Esophagus (tissue), 2 donors: ENCODE data around the gene BCAS3. TPM values are rescaled to one million over a fixed set of nuclear protein-coding genes. Genes with fewer than 3 reads are reported as not detected.
"Not testable (repeated sequence)": the region's sequence is repeated elsewhere in the genome, so short reads cannot be mapped to it uniquely, and the experiment has no call there.

ENCODE experiments used
- H3K27ac ChIP-seq, 2 donors: one replicate each; pipeline ENCODE4 v1.5.1; 2013; ENCODE audit warnings: low read depth in 2 of 2, mild to moderate bottlenecking in 2 of 2, inconsistent platforms in 1 of 2, low read length in 1 of 2, moderate library complexity in 1 of 2
- H3K27me3 ChIP-seq, 2 donors: one replicate each; pipeline ENCODE4 v1.6.1; 2013; ENCODE audit warnings: low read length in 2 of 2, control low read depth in 1 of 2, mild to moderate bottlenecking in 1 of 2; ENCODE audit not compliant: insufficient read depth in 2 of 2, control insufficient read depth in 1 of 2
- H3K36me3 ChIP-seq, 2 donors: one replicate each; pipeline ENCODE4 v1.6.1; 2013; ENCODE audit warnings: low read length in 1 of 2; ENCODE audit not compliant: control insufficient read depth in 2 of 2, insufficient read depth in 2 of 2
- H3K4me1 ChIP-seq, 2 donors: one replicate each; pipeline ENCODE4 v1.6.1; 2013; ENCODE audit warnings: low read length in 1 of 2; ENCODE audit not compliant: control insufficient read depth in 2 of 2, insufficient read depth in 2 of 2
- H3K4me3 ChIP-seq, 2 donors: one replicate each; pipeline ENCODE4 v1.5.1; 2013; ENCODE audit warnings: low read length in 2 of 2, mild to moderate bottlenecking in 2 of 2, low read depth in 1 of 2, moderate library complexity in 1 of 2
- H3K9me3 ChIP-seq, 2 donors: one replicate each; pipeline ENCODE4 v1.6.1; 2013; ENCODE audit warnings: mild to moderate bottlenecking in 2 of 2, low read depth in 1 of 2, low read length in 1 of 2, moderate library complexity in 1 of 2; ENCODE audit not compliant: control insufficient read depth in 2 of 2, insufficient read depth in 1 of 2
- WGBS, 2 donors: extraction: QIAGEN DNeasy Blood & Tissue Kit; methylation state at CpG; one replicate each; pipeline ENCODE4 v1.1.7; 2013; 5-methylcytosine and 5-hydroxymethylcytosine counted together
- polyA plus RNA-seq, 2 donors: library from polyadenylated mRNA; stranded (reverse); fragments of 200-250 nt; gene quantifications; one replicate each; pipeline ENCODE4 v1.2.3, GENCODE V29; 2013
- donor health status: healthy with polysubstance abuse.
- donor health status: Bipolar disorder and iron deficiency.

The BCAS3 gene
- polyA plus RNA-seq, 2 donors = 4.7 to 6.6 TPM

DNA sequence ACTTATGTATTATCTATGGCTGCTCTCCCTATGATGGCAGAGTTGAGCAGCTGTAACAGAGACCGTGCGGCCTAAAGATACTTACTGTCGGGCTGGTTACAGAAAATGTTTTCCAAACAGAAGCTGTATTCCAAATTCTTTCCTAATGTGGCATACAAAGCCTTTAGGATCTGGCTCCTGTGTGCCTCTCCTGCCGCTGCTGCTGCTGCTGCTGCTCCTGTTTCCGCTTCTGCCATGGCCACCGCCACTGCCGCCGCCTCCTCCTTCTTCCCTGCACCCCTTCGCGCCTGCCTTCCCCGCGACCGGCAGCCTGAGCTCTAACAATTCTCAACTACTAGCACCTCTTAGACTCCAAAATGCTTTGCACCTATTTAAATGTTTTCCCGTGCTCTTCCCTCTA lies 458.1 kb downstream of the BCAS3 start:
- Histone ChIP-seq H3K27me3 (no peaks in the 10 kb centered on the region), H3K4me1 (no peaks in the 10 kb centered on the region), H3K4me3 (no peak overlapping the region), H3K9me3 (no peaks in the 10 kb centered on the region), H3K36me3 (no peaks in the 10 kb centered on the region), H3K27ac (no peak overlapping the region)
- WGBS, 2 donors = 80 to 81% methylated on average over 14 of the region's 14 CpGs

GRCh38 chr17:61136296-61136695 lies 458.6 kb downstream of the BCAS3 start:
- no peaks in the 10 kb centered on the region for H3K9me3 ChIP-seq
- 96 to 97% methylated on average over 7 of the region's 7 CpGs for WGBS, 2 donors
- no peaks in the 10 kb centered on the region for H3K36me3 ChIP-seq
- H3K27ac ChIP-seq = no peak overlapping the region
- H3K27me3 ChIP-seq = no peaks in the 10 kb centered on the region
- H3K4me1 ChIP-seq = no peaks in the 10 kb centered on the region
- H3K4me3 ChIP-seq = no peak overlapping the region

GRCh38 chr17:61139219-61139618 lies 461.6 kb downstream of the BCAS3 start:
- H3K27me3 ChIP-seq = no peaks in the 10 kb centered on the region
- H3K4me3 ChIP-seq = no peak overlapping the region
- WGBS, 2 donors = 52 to 55% methylated on average over 4 of the region's 4 CpGs
- no peak overlapping the region for H3K27ac ChIP-seq
- H3K36me3 ChIP-seq = no peaks in the 10 kb centered on the region
- H3K4me1 ChIP-seq = no peaks in the 10 kb centered on the region
- no peaks in the 10 kb centered on the region for H3K9me3 ChIP-seq

- 91 to 94% methylated on average over 3 of the region's 3 CpGs for WGBS, 2 donors
- Histone ChIP-seq H3K27ac (no peak overlapping the region), H3K4me3 (no peak overlapping the region), H3K36me3 (no peaks in the 10 kb centered on the region), H3K9me3 (no peaks in the 10 kb centered on the region), H3K27me3 (no peaks in the 10 kb centered on the region), H3K4me1 (no peaks in the 10 kb centered on the region)
These were observed 462.6 kb downstream of the BCAS3 start for GRCh38 chr17:61140081-61140786.

- Histone ChIP-seq H3K4me3 (no peak overlapping the region), H3K27me3 (no peaks in the 10 kb centered on the region), H3K36me3 (no peaks in the 10 kb centered on the region), H3K4me1 (no peaks in the 10 kb centered on the region), H3K27ac (no peak overlapping the region), H3K9me3 (no peaks in the 10 kb centered on the region)
- WGBS, 2 donors = 85 to 94% methylated on average over 1 of the region's 1 CpG
These were observed 465.4 kb downstream of the BCAS3 start for GRCh38 chr17:61143026-61143425.

GRCh38 chr17:61144137-61144536 lies 466.5 kb downstream of the BCAS3 start:
- no peaks in the 10 kb centered on the region for H3K27me3 ChIP-seq
- H3K36me3 ChIP-seq = no peaks in the 10 kb centered on the region
- H3K4me3 ChIP-seq = no peak overlapping the region
- no peaks in the 10 kb centered on the region for H3K9me3 ChIP-seq
- no peaks in the 10 kb centered on the region for H3K4me1 ChIP-seq
- H3K27ac ChIP-seq = no peak overlapping the region
- WGBS, 2 donors = 85 to 94% methylated on average over 2 of the region's 2 CpGs

GRCh38 chr17:61144617-61145564 lies 467.2 kb downstream of the BCAS3 start:
- 72 to 74% methylated on average over 11 of the region's 11 CpGs for WGBS, 2 donors
- Histone ChIP-seq H3K27me3 (no peaks in the 10 kb centered on the region), H3K4me1 (no peaks in the 10 kb centered on the region), H3K4me3 (no peak overlapping the region), H3K9me3 (no peaks in the 10 kb centered on the region), H3K36me3 (no peaks in the 10 kb centered on the region), H3K27ac (peak overlapping the region in 1 of 2 donors; percentile 22)

DNA sequence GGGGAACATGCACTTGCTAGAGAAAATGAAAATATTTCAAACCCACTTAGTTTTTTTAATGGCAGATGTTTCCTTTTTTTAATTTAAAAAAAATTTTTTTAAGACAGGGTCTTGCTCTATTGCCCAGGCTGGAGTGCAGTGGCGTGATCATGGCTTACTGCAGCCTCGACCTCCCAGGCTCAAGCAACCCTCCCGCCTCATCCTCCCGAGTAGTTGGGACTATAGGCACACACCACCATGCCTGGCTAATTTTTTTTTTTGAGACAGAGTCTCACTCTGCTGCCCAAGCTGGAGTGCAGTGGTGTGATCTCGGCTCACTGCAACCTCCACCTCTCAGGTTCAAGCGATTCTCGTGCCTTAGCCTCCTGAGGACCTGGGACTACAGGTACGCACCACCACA lies 469.2 kb downstream of the BCAS3 start:
- H3K4me1 ChIP-seq, H3K36me3 ChIP-seq, H3K27ac ChIP-seq, H3K9me3 ChIP-seq, H3K4me3 ChIP-seq, H3K27me3 ChIP-seq: not testable (repeated sequence)
- 98% methylated on average over 8 of the region's 8 CpGs for WGBS, 2 donors

GRCh38 chr17:61149106-61149825 lies 471.6 kb downstream of the BCAS3 start:
- Histone ChIP-seq H3K4me3 (no peak overlapping the region), H3K27ac (no peak overlapping the region), H3K27me3 (no peaks in the 10 kb centered on the region), H3K9me3 (no peaks in the 10 kb centered on the region), H3K36me3 (no peaks in the 10 kb centered on the region), H3K4me1 (no peaks in the 10 kb centered on the region)
- WGBS, 2 donors = 78 to 88% methylated on average over 6 of the region's 6 CpGs
